ENCODE measurements around the gene DAB2IP. TPM values are rescaled to one million over a fixed set of nuclear protein-coding genes. Genes with fewer than 3 reads are reported as not detected.

Gene DAB2IP
- total and polyA plus RNA-seq, 2 experiments from 2014 or later, result 8.9 to 42.8 TPM

DNA sequence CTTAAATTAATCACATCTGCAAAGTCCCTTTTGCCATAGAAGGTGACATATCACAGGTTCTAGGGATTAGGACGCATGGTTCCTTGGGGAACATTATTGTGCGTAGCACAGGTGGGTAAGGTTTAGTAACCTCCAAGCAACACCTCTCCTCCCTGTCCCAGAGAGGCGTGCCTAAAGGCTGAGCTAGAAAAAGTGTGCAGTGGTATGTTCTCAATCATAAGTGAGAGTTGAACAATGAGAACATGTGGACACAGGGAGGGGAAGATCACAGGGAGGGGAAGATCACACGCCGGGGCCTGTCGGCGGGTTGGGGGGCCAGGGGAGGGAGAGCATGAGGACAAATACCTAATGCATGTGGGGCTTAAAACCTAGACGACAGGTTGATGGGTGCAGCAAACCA lies 14.9 kb downstream of the DAB2IP start:
- Mint-ChIP-seq H3K9me3 (no peaks in the 10 kb centered on the region; the same call in 2 of the 3 replicates), H3K4me1 (peaks cover 19% of the 10 kb centered on the region), H3K27me3 (ENCODE audit: insufficient read depth, low read depth, poor library complexity) (peaks cover 3% of the 10 kb centered on the region), H3K36me3 (ENCODE audit: low read depth) (peaks cover 17% of the 10 kb centered on the region; the same call in 2 of the 3 replicates), H3K27ac (no peak overlapping the region), H3K4me3 (no peak overlapping the region)
- Histone ChIP-seq H4K20me1 (replicated peaks; ENCODE audit: insufficient read depth) (peaks cover 9% of the 10 kb centered on the region; the same call in 1 of the 2 replicates), H3K27ac (ENCODE audit: low read depth) (no peak overlapping the region), H3K9me2 (ENCODE audit: insufficient read depth) (no peaks in the 10 kb centered on the region), H3K4me2 (no peak overlapping the region), H2AFZ (no peak overlapping the region), H3K27me3 (ENCODE audit: insufficient read depth) (no peaks in the 10 kb centered on the region), H3F3A (replicated peaks; ENCODE audit: low read depth) (0 out of 2 replicates have a peak, but pooled peaks cover 3% of the 10 kb centered on the region), H3K4me3 (no peak overlapping the region), H3K4me1 (ENCODE audit: insufficient read depth) (peaks cover 18% of the 10 kb centered on the region; the same call in 1 of the 2 replicates), H3K79me2 (replicated peaks; ENCODE audit: insufficient read depth) (no peaks in the 10 kb centered on the region; the same call in 1 of the 2 replicates), H3K36me3 (ENCODE audit: insufficient read depth) (no peaks in the 10 kb centered on the region)
- no peak for DNase-seq (ENCODE audit: low spot score)
- no peak for ATAC-seq
- no peak for TF ChIP-seq EZH2 (IDR thresholded peaks at IDR 0.05; ENCODE audit: low read depth, unreplicated experiment)
- TF ChIP-seq NANOG (IDR thresholded peaks at IDR 0.05; ENCODE audit: borderline replicate concordance), result no peak
- no peak for TF ChIP-seq JUNB (IDR thresholded peaks at IDR 0.05; ENCODE audit: unreplicated experiment)
- TF ChIP-seq, protein P1, sequence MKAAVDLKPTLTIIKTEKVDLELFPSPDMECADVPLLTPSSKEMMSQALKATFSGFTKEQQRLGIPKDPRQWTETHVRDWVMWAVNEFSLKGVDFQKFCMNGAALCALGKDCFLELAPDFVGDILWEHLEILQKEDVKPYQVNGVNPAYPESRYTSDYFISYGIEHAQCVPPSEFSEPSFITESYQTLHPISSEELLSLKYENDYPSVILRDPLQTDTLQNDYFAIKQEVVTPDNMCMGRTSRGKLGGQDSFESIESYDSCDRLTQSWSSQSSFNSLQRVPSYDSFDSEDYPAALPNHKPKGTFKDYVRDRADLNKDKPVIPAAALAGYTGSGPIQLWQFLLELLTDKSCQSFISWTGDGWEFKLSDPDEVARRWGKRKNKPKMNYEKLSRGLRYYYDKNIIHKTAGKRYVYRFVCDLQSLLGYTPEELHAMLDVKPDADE (IDR thresholded peaks at IDR 0.05), result no peak
- no peak for TF ChIP-seq ZNF331 (CRISPR knock-in tag; IDR thresholded peaks at IDR 0.05; ENCODE audit: low read depth)
- TF ChIP-seq CREB1 (CRISPR knock-in tag; IDR thresholded peaks at IDR 0.05; ENCODE audit: low read depth), result no peak

DNA sequence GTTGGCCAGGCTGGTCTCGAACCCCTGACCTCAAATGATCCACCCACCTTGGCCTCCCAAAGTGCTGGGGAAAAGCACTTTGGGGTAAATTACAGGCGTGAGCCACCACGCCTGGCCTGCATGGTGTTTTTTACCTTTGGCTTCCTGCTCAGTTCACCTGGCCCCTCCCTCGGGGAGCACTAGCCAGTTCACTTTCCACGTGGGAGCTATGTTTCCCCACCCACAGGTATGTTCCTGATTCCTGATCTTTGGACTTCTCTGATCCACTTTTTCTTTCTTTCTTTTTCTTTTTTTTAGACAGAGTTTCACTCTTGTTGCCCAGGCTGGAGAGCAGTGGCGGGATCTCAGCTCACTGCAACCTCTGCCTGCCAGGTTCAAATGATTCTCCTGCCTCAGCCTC lies 15.8 kb downstream of the DAB2IP start:
- ATAC-seq, result no peak
- H3K9me3 Mint-ChIP-seq, result no peaks in the 10 kb centered on the region; the same call in 2 of the 3 replicates
- H3K79me2 ChIP-seq (replicated peaks; ENCODE audit: insufficient read depth), result no peaks in the 10 kb centered on the region; the same call in 1 of the 2 replicates
- TF ChIP-seq, protein P2, sequence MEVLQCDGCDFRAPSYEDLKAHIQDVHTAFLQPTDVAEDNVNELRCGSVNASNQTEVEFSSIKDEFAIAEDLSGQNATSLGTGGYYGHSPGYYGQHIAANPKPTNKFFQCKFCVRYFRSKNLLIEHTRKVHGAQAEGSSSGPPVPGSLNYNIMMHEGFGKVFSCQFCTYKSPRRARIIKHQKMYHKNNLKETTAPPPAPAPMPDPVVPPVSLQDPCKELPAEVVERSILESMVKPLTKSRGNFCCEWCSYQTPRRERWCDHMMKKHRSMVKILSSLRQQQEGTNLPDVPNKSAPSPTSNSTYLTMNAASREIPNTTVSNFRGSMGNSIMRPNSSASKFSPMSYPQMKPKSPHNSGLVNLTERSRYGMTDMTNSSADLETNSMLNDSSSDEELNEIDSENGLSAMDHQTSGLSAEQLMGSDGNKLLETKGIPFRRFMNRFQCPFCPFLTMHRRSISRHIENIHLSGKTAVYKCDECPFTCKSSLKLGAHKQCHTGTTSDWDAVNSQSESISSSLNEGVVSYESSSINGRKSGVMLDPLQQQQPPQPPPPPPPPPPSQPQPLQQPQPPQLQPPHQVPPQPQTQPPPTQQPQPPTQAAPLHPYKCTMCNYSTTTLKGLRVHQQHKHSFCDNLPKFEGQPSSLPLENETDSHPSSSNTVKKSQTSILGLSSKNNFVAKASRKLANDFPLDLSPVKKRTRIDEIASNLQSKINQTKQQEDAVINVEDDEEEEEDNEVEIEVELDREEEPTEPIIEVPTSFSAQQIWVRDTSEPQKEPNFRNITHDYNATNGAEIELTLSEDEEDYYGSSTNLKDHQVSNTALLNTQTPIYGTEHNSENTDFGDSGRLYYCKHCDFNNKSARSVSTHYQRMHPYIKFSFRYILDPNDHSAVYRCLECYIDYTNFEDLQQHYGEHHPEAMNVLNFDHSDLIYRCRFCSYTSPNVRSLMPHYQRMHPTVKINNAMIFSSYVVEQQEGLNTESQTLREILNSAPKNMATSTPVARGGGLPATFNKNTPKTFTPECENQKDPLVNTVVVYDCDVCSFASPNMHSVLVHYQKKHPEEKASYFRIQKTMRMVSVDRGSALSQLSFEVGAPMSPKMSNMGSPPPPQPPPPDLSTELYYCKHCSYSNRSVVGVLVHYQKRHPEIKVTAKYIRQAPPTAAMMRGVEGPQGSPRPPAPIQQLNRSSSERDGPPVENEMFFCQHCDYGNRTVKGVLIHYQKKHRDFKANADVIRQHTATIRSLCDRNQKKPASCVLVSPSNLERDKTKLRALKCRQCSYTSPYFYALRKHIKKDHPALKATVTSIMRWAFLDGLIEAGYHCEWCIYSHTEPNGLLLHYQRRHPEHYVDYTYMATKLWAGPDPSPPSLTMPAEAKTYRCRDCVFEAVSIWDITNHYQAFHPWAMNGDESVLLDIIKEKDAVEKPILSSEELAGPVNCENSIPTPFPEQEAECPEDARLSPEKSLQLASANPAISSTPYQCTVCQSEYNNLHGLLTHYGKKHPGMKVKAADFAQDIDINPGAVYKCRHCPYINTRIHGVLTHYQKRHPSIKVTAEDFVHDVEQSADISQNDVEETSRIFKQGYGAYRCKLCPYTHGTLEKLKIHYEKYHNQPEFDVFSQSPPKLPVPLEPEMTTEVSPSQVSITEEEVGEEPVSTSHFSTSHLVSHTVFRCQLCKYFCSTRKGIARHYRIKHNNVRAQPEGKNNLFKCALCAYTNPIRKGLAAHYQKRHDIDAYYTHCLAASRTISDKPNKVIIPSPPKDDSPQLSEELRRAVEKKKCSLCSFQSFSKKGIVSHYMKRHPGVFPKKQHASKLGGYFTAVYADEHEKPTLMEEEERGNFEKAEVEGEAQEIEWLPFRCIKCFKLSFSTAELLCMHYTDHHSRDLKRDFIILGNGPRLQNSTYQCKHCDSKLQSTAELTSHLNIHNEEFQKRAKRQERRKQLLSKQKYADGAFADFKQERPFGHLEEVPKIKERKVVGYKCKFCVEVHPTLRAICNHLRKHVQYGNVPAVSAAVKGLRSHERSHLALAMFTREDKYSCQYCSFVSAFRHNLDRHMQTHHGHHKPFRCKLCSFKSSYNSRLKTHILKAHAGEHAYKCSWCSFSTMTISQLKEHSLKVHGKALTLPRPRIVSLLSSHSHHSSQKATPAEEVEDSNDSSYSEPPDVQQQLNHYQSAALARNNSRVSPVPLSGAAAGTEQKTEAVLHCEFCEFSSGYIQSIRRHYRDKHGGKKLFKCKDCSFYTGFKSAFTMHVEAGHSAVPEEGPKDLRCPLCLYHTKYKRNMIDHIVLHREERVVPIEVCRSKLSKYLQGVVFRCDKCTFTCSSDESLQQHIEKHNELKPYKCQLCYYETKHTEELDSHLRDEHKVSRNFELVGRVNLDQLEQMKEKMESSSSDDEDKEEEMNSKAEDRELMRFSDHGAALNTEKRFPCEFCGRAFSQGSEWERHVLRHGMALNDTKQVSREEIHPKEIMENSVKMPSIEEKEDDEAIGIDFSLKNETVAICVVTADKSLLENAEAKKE (CRISPR knock-in tag; IDR thresholded peaks at IDR 0.05), result no peak
- no peak for TF ChIP-seq JUNB (IDR thresholded peaks at IDR 0.05; ENCODE audit: unreplicated experiment)
- TF ChIP-seq, protein P1 (IDR thresholded peaks at IDR 0.05), result no peak
- TF ChIP-seq, protein P3, sequence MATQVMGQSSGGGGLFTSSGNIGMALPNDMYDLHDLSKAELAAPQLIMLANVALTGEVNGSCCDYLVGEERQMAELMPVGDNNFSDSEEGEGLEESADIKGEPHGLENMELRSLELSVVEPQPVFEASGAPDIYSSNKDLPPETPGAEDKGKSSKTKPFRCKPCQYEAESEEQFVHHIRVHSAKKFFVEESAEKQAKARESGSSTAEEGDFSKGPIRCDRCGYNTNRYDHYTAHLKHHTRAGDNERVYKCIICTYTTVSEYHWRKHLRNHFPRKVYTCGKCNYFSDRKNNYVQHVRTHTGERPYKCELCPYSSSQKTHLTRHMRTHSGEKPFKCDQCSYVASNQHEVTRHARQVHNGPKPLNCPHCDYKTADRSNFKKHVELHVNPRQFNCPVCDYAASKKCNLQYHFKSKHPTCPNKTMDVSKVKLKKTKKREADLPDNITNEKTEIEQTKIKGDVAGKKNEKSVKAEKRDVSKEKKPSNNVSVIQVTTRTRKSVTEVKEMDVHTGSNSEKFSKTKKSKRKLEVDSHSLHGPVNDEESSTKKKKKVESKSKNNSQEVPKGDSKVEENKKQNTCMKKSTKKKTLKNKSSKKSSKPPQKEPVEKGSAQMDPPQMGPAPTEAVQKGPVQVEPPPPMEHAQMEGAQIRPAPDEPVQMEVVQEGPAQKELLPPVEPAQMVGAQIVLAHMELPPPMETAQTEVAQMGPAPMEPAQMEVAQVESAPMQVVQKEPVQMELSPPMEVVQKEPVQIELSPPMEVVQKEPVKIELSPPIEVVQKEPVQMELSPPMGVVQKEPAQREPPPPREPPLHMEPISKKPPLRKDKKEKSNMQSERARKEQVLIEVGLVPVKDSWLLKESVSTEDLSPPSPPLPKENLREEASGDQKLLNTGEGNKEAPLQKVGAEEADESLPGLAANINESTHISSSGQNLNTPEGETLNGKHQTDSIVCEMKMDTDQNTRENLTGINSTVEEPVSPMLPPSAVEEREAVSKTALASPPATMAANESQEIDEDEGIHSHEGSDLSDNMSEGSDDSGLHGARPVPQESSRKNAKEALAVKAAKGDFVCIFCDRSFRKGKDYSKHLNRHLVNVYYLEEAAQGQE (IDR thresholded peaks at IDR 0.05; ENCODE audit: unreplicated experiment), result no peak
- no peak for TF ChIP-seq STAT1 (IDR thresholded peaks at IDR 0.05; ENCODE audit: unreplicated experiment)

More for the DNA sequence above, 15.8 kb downstream of the DAB2IP start:
- Mint-ChIP-seq H3K36me3 (ENCODE audit: low read depth) (peaks cover 17% of the 10 kb centered on the region; the same call in 2 of the 3 replicates), H3K4me1 (peaks cover 19% of the 10 kb centered on the region), H3K27ac (no peak overlapping the region), H3K4me3 (no peak overlapping the region), H3K27me3 (ENCODE audit: insufficient read depth, low read depth, poor library complexity) (peaks cover 3% of the 10 kb centered on the region)
- Histone ChIP-seq H3F3A (replicated peaks; ENCODE audit: low read depth) (0 out of 2 replicates have a peak, but pooled peaks cover 3% of the 10 kb centered on the region), H2AFZ (no peak overlapping the region), H4K20me1 (replicated peaks; ENCODE audit: insufficient read depth) (peaks cover 9% of the 10 kb centered on the region; the same call in 1 of the 2 replicates), H3K9me2 (ENCODE audit: insufficient read depth) (no peaks in the 10 kb centered on the region), H3K27me3 (ENCODE audit: insufficient read depth) (no peaks in the 10 kb centered on the region), H3K27ac (ENCODE audit: low read depth) (no peak overlapping the region), H3K4me2 (no peak overlapping the region), H3K36me3 (ENCODE audit: insufficient read depth) (no peaks in the 10 kb centered on the region), H3K4me3 (no peak overlapping the region), H3K4me1 (ENCODE audit: insufficient read depth) (peaks cover 18% of the 10 kb centered on the region; the same call in 1 of the 2 replicates)
- no peak for DNase-seq (ENCODE audit: low spot score)

Measured in GM23338 (cell line).